Transverse colon (tissue), 4 donors: Measurements from ENCODE around the gene AP4E1.

Experiments
- POLR2A ChIP-seq: fragments of 450-650 bp; IDR thresholded peaks from one replicate; pipeline ENCODE4 v1.6.1; 2016; ENCODE audit warnings: antibody characterized with exemption, mild to moderate bottlenecking, moderate library complexity
- POLR2AphosphoS5 ChIP-seq, 3 donors: sonication (generic); formaldehyde crosslinking; IDR thresholded peaks; one replicate each; pipeline ENCODE4 v1.6.1; 2016; ENCODE audit warnings: antibody characterized with exemption in 3 of 3
- TF ChIP-seq, protein P1 (sequence below), 5 experiments: fragments of 200-600 bp in 3 of 5; fragments of 450-650 bp in 2 of 5; sonication (generic) in 3 of 5; IDR thresholded peaks; 1 replicate in 2 of 5; 2 replicates in 3 of 5; pipeline ENCODE4 v1.5.1; 2016 to 2017; ENCODE audit warnings: antibody characterized with exemption in 5 of 5, inconsistent platforms in 3 of 5, mild to moderate bottlenecking in 2 of 5, moderate library complexity in 1 of 5

DNA sequence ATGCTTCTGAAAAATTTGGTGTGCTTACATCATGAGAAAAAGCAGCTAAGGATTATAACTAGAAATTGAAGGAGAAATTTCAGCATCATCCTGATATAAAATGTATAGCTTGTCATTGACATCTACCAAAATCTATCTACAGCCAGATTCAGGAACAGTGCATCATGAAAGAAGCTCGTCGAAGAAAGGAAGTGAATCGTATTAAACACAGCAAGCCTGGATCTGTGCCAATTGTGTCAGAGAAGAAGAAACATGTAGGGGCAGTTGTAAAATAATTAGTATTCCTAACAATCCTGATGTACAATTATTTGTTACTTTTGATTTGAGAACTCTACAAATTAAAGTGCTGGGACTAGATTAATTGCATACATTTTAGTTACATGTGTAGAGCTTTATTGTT lies 37.2 kb downstream of the AP4E1 start:
- TF ChIP-seq, protein P1, sequence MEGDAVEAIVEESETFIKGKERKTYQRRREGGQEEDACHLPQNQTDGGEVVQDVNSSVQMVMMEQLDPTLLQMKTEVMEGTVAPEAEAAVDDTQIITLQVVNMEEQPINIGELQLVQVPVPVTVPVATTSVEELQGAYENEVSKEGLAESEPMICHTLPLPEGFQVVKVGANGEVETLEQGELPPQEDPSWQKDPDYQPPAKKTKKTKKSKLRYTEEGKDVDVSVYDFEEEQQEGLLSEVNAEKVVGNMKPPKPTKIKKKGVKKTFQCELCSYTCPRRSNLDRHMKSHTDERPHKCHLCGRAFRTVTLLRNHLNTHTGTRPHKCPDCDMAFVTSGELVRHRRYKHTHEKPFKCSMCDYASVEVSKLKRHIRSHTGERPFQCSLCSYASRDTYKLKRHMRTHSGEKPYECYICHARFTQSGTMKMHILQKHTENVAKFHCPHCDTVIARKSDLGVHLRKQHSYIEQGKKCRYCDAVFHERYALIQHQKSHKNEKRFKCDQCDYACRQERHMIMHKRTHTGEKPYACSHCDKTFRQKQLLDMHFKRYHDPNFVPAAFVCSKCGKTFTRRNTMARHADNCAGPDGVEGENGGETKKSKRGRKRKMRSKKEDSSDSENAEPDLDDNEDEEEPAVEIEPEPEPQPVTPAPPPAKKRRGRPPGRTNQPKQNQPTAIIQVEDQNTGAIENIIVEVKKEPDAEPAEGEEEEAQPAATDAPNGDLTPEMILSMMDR (IDR thresholded peaks at IDR 0.05) = no peak
- TF ChIP-seq POLR2A (no peak), POLR2AphosphoS5 (IDR thresholded peaks at IDR 0.05) (no peak)
